DND-41 (cell line): ENCODE data around the gene OLFML2A.

Experiments used
- EZH2 ChIP-seq: IDR thresholded peaks from 3 replicates; pipeline ENCODE4 v1.6.1; 2012; ENCODE audit warnings: borderline replicate concordance, low read depth, mild to moderate bottlenecking, moderate library complexity, low read length, inconsistent platforms; ENCODE audit not compliant: severe bottlenecking
- TF ChIP-seq, protein P1 (sequence below): IDR thresholded peaks from 2 replicates; pipeline ENCODE4 v1.5.1; 2012; ENCODE audit warnings: borderline replicate concordance, low read length, moderate library complexity, mild to moderate bottlenecking; ENCODE audit not compliant: poor library complexity, severe bottlenecking; ENCODE audit errors: extremely low read depth

GRCh38 chr9:124783830-124784229 lies 6.9 kb downstream of the OLFML2A start:
- TF ChIP-seq, protein P1, sequence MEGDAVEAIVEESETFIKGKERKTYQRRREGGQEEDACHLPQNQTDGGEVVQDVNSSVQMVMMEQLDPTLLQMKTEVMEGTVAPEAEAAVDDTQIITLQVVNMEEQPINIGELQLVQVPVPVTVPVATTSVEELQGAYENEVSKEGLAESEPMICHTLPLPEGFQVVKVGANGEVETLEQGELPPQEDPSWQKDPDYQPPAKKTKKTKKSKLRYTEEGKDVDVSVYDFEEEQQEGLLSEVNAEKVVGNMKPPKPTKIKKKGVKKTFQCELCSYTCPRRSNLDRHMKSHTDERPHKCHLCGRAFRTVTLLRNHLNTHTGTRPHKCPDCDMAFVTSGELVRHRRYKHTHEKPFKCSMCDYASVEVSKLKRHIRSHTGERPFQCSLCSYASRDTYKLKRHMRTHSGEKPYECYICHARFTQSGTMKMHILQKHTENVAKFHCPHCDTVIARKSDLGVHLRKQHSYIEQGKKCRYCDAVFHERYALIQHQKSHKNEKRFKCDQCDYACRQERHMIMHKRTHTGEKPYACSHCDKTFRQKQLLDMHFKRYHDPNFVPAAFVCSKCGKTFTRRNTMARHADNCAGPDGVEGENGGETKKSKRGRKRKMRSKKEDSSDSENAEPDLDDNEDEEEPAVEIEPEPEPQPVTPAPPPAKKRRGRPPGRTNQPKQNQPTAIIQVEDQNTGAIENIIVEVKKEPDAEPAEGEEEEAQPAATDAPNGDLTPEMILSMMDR, result no peak
- no peak for TF ChIP-seq EZH2
